Liver (tissue), 9 donors: Measurements from ENCODE around the gene AFAP1. TPM values are rescaled to one million over a fixed set of nuclear protein-coding genes. Genes with fewer than 3 reads are reported as not detected.

Source experiments
- DNase-seq: peaks from one replicate; pipeline ENCODE4 v3.0.0-alpha.2; 2017; ENCODE audit warnings: low spot score
- H3K27ac ChIP-seq, 2 donors: one replicate each; pipeline ENCODE4 v1.7.0; 2013; ENCODE audit warnings: inconsistent platforms in 2 of 2, low read length in 2 of 2, control low read depth in 1 of 2, low read depth in 1 of 2, mild to moderate bottlenecking in 1 of 2
- H3K27me3 ChIP-seq, 4 donors: one replicate each; pipeline versions ENCODE4 v1.6.1 to v1.7.0; 2013; ENCODE audit warnings: low read length in 3 of 4, inconsistent platforms in 1 of 4, mild to moderate bottlenecking in 1 of 4, moderate library complexity in 1 of 4; ENCODE audit not compliant: control insufficient read depth in 4 of 4, insufficient read depth in 4 of 4
- H3K36me3 ChIP-seq, 4 donors: one replicate each; pipeline versions ENCODE4 v1.6.1 to v1.7.0; 2013; ENCODE audit warnings: low read length in 3 of 4, mild to moderate bottlenecking in 3 of 4, low read depth in 1 of 4, moderate library complexity in 1 of 4; ENCODE audit not compliant: control insufficient read depth in 4 of 4, insufficient read depth in 3 of 4
- H3K4me1 ChIP-seq, 4 donors: one replicate each; pipeline versions ENCODE4 v1.6.1 to v1.7.0; 2013; ENCODE audit warnings: low read length in 3 of 4, mild to moderate bottlenecking in 3 of 4, moderate library complexity in 1 of 4; ENCODE audit not compliant: control insufficient read depth in 4 of 4, insufficient read depth in 4 of 4
- H3K4me3 ChIP-seq, 3 donors: one replicate each; pipeline versions ENCODE4 v1.6.1 to v1.7.0; 2013; ENCODE audit warnings: low read length in 3 of 3, control low read depth in 1 of 3, low read depth in 1 of 3, mild to moderate bottlenecking in 1 of 3
- H3K9ac ChIP-seq, 2 donors: one replicate each; pipeline ENCODE4 v1.7.0; 2013; ENCODE audit warnings: low read length in 2 of 2, mild to moderate bottlenecking in 2 of 2, moderate library complexity in 2 of 2, control low read depth in 1 of 2, low read depth in 1 of 2
- H3K9me3 ChIP-seq, 4 donors: one replicate each; pipeline versions ENCODE4 v1.6.1 to v1.7.0; 2013; ENCODE audit warnings: low read length in 3 of 4; ENCODE audit not compliant: control insufficient read depth in 4 of 4
- ATF3 ChIP-seq: IDR thresholded peaks from 2 replicates; pipeline ENCODE4 v1.6.1; 2016; ENCODE audit warnings: antibody characterized with exemption
- CTCF ChIP-seq: fragments of 150-350 bp; IDR thresholded peaks from 2 replicates; pipeline ENCODE4 v1.5.1; 2017; ENCODE audit warnings: improper control_type of control experiment, low read depth, low read length; ENCODE audit not compliant: missing input control
- EGR1 ChIP-seq, 2 donors: IDR thresholded peaks; 2 replicates each; pipeline ENCODE4 v1.6.1; 2016 to 2018; ENCODE audit warnings: antibody characterized with exemption in 2 of 2, low read depth in 2 of 2
- FOXA1 ChIP-seq: IDR thresholded peaks from 2 replicates; pipeline ENCODE4 v1.6.1; 2016; ENCODE audit warnings: antibody characterized with exemption
- FOXA2 ChIP-seq: IDR thresholded peaks from 2 replicates; pipeline ENCODE4 v1.6.1; 2016; ENCODE audit warnings: antibody characterized with exemption
- GABPA ChIP-seq, 2 donors: IDR thresholded peaks in 1 of 2; conservative IDR thresholded peaks in 1 of 2; 2 replicates each; pipeline ENCODE4 v1.6.1; 2016; ENCODE audit warnings: antibody characterized with exemption in 2 of 2, mild to moderate bottlenecking in 1 of 2, moderate library complexity in 1 of 2
- HNF4A ChIP-seq, 2 donors: conservative IDR thresholded peaks; 2 replicates each; pipeline ENCODE4 v1.6.1; 2016; ENCODE audit warnings: antibody characterized with exemption in 2 of 2, mild to moderate bottlenecking in 2 of 2
- HNF4G ChIP-seq: IDR thresholded peaks from 2 replicates; pipeline ENCODE4 v1.6.1; 2016; ENCODE audit warnings: antibody characterized with exemption
- JUND ChIP-seq, 2 donors: IDR thresholded peaks; 2 replicates each; pipeline ENCODE4 v1.6.1; 2016; ENCODE audit warnings: antibody characterized with exemption in 2 of 2
- MAX ChIP-seq: IDR thresholded peaks from 2 replicates; pipeline ENCODE4 v1.6.1; 2016; ENCODE audit warnings: antibody characterized with exemption
- NR2F2 ChIP-seq: IDR thresholded peaks from 2 replicates; pipeline ENCODE4 v1.6.1; 2016; ENCODE audit warnings: antibody characterized with exemption
- RAD21 ChIP-seq, 2 donors: IDR thresholded peaks; 2 replicates each; pipeline ENCODE4 v1.6.1; 2016; ENCODE audit warnings: antibody characterized with exemption in 2 of 2, mild to moderate bottlenecking in 2 of 2
- REST ChIP-seq: IDR thresholded peaks from 2 replicates; pipeline ENCODE4 v1.6.1; 2016; ENCODE audit warnings: antibody characterized with exemption, mild to moderate bottlenecking
- RXRA ChIP-seq, 2 donors: IDR thresholded peaks; 2 replicates each; pipeline ENCODE4 v1.6.1; 2017 to 2018; ENCODE audit warnings: antibody characterized with exemption in 2 of 2, mild to moderate bottlenecking in 1 of 2
- SP1 ChIP-seq: IDR thresholded peaks from 2 replicates; pipeline ENCODE4 v1.6.1; 2018; ENCODE audit warnings: antibody characterized with exemption, mild to moderate bottlenecking
- TAF1 ChIP-seq: conservative IDR thresholded peaks from 2 replicates; pipeline ENCODE4 v1.6.1; 2016; ENCODE audit warnings: antibody characterized with exemption, mild to moderate bottlenecking
- YY1 ChIP-seq: IDR thresholded peaks from 2 replicates; pipeline ENCODE4 v1.6.1; 2016; ENCODE audit warnings: antibody characterized with exemption, mild to moderate bottlenecking
- ZBTB33 ChIP-seq: IDR thresholded peaks from 2 replicates; pipeline ENCODE4 v1.6.1; 2016; ENCODE audit warnings: antibody characterized with exemption
- WGBS: extraction: QIAGEN DNeasy Blood & Tissue Kit; methylation state at CpG from one replicate; pipeline ENCODE4 v1.1.7; 2013; 5-methylcytosine and 5-hydroxymethylcytosine counted together
- polyA plus RNA-seq, 2 donors: library from polyadenylated mRNA; stranded (reverse) in 1 of 2; unstranded in 1 of 2; fragments of 200-250 nt in 1 of 2; fragments of >200 nt in 1 of 2; fragmentation: Nextera tagmentation in 1 of 2; extraction: Ambion mirVana in 1 of 2; gene quantifications; one replicate each; pipeline versions ENCODE4 v1.2.1 to v1.2.3, GENCODE V29; 2013 to 2015
- total RNA-seq, 2 donors: library from RNA; depleted of rRNA; stranded (reverse); fragments of >200 nt; gene quantifications; one replicate each; pipeline ENCODE4 v1.2.3, GENCODE V29; 2014
- donor health status: healthy.
- donor health status: healthy.
- donor health status: healthy.
- donor health status: healthy.
- donor health status: healthy.

The AFAP1 gene
- total and polyA plus RNA-seq, 4 donors, result 0.40 to 3.2 (median 1.6) TPM

- H3K36me3 ChIP-seq, result no peaks in the 10 kb centered on the region
- no peak overlapping the region for H3K9ac ChIP-seq
- DNase-seq, result no peak
- H3K27me3 ChIP-seq, result no peaks in the 10 kb centered on the region
- no peak overlapping the region for H3K27ac ChIP-seq
- no peak for TF ChIP-seq CTCF
- no peak for TF ChIP-seq HNF4G
- no peak for TF ChIP-seq JUND (IDR thresholded peaks at IDR 0.05)
- TF ChIP-seq GABPA (IDR thresholded peaks at IDR 0.05 in 1 of 2, conservative IDR thresholded peaks at IDR 0.05 in 1 of 2), result no peak
- no peak for TF ChIP-seq SP1
- no peak for TF ChIP-seq RAD21 (IDR thresholded peaks at IDR 0.05)
- TF ChIP-seq MAX, result no peak
- TF ChIP-seq HNF4A (conservative IDR thresholded peaks at IDR 0.05), result no peak
- no peak for TF ChIP-seq RXRA (IDR thresholded peaks at IDR 0.05)
- TF ChIP-seq NR2F2, result no peak
- TF ChIP-seq TAF1, result no peak
- TF ChIP-seq ATF3, result no peak
- no peaks in the 10 kb centered on the region for H3K9me3 ChIP-seq
- WGBS, result 86% methylated on average over 11 of the region's 11 CpGs
- H3K4me3 ChIP-seq, result no peak overlapping the region
- H3K4me1 ChIP-seq, result no peaks in the 10 kb centered on the region
Measured at GRCh38 chr4:7960017-7960789, 20.5 kb upstream of the AFAP1 start.

GRCh38 chr4:7959078-7959477, 19.4 kb upstream of the AFAP1 start:
- WGBS, result 86% methylated on average over 7 of the region's 7 CpGs
- no peaks in the 10 kb centered on the region for H3K27me3 ChIP-seq
- no peaks in the 10 kb centered on the region for H3K4me1 ChIP-seq
- no peak overlapping the region for H3K4me3 ChIP-seq
- no peak for DNase-seq
- H3K9me3 ChIP-seq, result no peaks in the 10 kb centered on the region
- H3K36me3 ChIP-seq, result no peaks in the 10 kb centered on the region
- no peak overlapping the region for H3K9ac ChIP-seq
- no peak overlapping the region for H3K27ac ChIP-seq
- TF ChIP-seq FOXA1, result no peak
- no peak for TF ChIP-seq RXRA (IDR thresholded peaks at IDR 0.05)
- TF ChIP-seq ZBTB33, result no peak
- no peak for TF ChIP-seq ATF3
- TF ChIP-seq REST, result no peak
- TF ChIP-seq HNF4G, result no peak
- no peak for TF ChIP-seq TAF1
- no peak for TF ChIP-seq MAX
- no peak for TF ChIP-seq HNF4A (conservative IDR thresholded peaks at IDR 0.05)
- TF ChIP-seq CTCF, result no peak
- no peak for TF ChIP-seq RAD21 (IDR thresholded peaks at IDR 0.05)
- TF ChIP-seq SP1, result no peak
- TF ChIP-seq JUND (IDR thresholded peaks at IDR 0.05), result no peak
- TF ChIP-seq YY1, result no peak
- no peak for TF ChIP-seq FOXA2
- TF ChIP-seq EGR1 (IDR thresholded peaks at IDR 0.05; ENCODE audit: low read depth in 2 of 2), result no peak
- no peak for TF ChIP-seq NR2F2
- TF ChIP-seq GABPA (IDR thresholded peaks at IDR 0.05 in 1 of 2, conservative IDR thresholded peaks at IDR 0.05 in 1 of 2), result no peak
